HepG2 (cell line): Measurements from ENCODE around the gene SEMA3G. TPM values are rescaled to one million over a fixed set of nuclear protein-coding genes. Genes with fewer than 3 reads are reported as not detected.

Experiments
- ATAC-seq: fragments of 200-7000 bp; cut with Tn5 transposase; 3 replicates; pipeline ENCODE4 v1.9.1; 2020; ENCODE audit warnings: mild to moderate bottlenecking, moderate library complexity
- BruUV-seq: library from RNA; stranded (reverse); fragments of 400-500 nt; replicated peaks from 2 replicates; lab custom pipeline; 2021; lab: Mats Ljungman, UMichigan
- CTCF ChIA-PET: fragments of 300-600 bp; formaldehyde crosslinking; extraction: SDS; loops from one replicate; lab custom pipeline; 2021; ENCODE audit warnings: low total read pairs, inconsistent platforms, low intra/inter-chr PET ratio; lab: Yijun Ruan, JAX
- POLR2A ChIA-PET: fragments of 350-600 bp; sonication (Branson Sonifier 250); formaldehyde crosslinking; loops from one replicate; lab custom pipeline; 2020; ENCODE audit warnings: antibody characterized with exemption, inconsistent platforms; lab: Yijun Ruan, JAX
- DNase-seq: peaks from one replicate; pipeline ENCODE4 v3.0.0-alpha.2; 2015; ENCODE audit warnings: low spot score
- FAIRE-seq: peaks from 3 replicates; lab custom pipeline; 2011; peaks lifted over from hg19 to GRCh38; lab: Jason Lieb, UNC
- H2AFZ ChIP-seq: one replicate; pipeline ENCODE4 v1.6.1; 2011; ENCODE audit warnings: low read length, inconsistent platforms
- H3K27ac ChIP-seq: fragments of 300-600 bp; 3 replicates; pipeline ENCODE4 v1.8.0; 2011; ENCODE audit warnings: mixed run types, mild to moderate bottlenecking, mixed read lengths, low read length, inconsistent platforms; ENCODE audit not compliant: insufficient read depth; ENCODE audit errors: extremely low read length
- H3K27me3 ChIP-seq, 2 experiments: fragments of 200-600 bp in 1 of 2; 2 replicates in 1 of 2; 3 replicates in 1 of 2; pipeline versions ENCODE4 v1.6.0 to v1.8.0; 2011; ENCODE audit warnings: low read length in 2 of 2, mild to moderate bottlenecking in 2 of 2, moderate library complexity in 2 of 2, inconsistent platforms in 1 of 2; ENCODE audit not compliant: insufficient read depth in 2 of 2, control insufficient read depth in 1 of 2
- H3K36me3 ChIP-seq, 2 experiments: fragments of 200-600 bp in 1 of 2; replicated peaks in 1 of 2; 2 replicates in 1 of 2; 3 replicates in 1 of 2; pipeline versions ENCODE4 v1.5.1 to v1.8.0; 2011; ENCODE audit warnings: low read length in 2 of 2, inconsistent platforms in 1 of 2; ENCODE audit not compliant: insufficient read depth in 2 of 2, control insufficient read depth in 1 of 2
- H3K4me1 ChIP-seq: 2 replicates; pipeline ENCODE4 v1.5.1; 2012; ENCODE audit warnings: low read length, inconsistent platforms; ENCODE audit not compliant: insufficient read depth
- H3K4me2 ChIP-seq: 2 replicates; pipeline ENCODE4 v1.6.0; 2011; ENCODE audit warnings: low read depth, low read length, inconsistent platforms
- H3K4me3 ChIP-seq, 3 experiments: fragments of 200-600 bp in 1 of 3; sonication (generic), shearing (Covaris generic) in 1 of 3; replicated peaks in 1 of 3; 2 replicates each; pipeline ENCODE4 v1.5.1; 2011 to 2016; ENCODE audit warnings: low read length in 3 of 3, inconsistent platforms in 2 of 3, low read depth in 2 of 3, mild to moderate bottlenecking in 2 of 3, control low read depth in 1 of 3, mixed read lengths in 1 of 3; ENCODE audit not compliant: insufficient read depth in 1 of 3
- H3K79me2 ChIP-seq: one replicate; pipeline ENCODE4 v1.6.1; 2011; ENCODE audit warnings: low read length, inconsistent platforms; ENCODE audit not compliant: insufficient read depth
- H3K9ac ChIP-seq: 2 replicates; pipeline ENCODE4 v1.6.0; 2011; ENCODE audit warnings: mild to moderate bottlenecking, low read depth, low read length, inconsistent platforms; ENCODE audit not compliant: insufficient read depth
- H3K9me3 ChIP-seq: 2 replicates; pipeline ENCODE4 v1.5.1; 2012; ENCODE audit warnings: mild to moderate bottlenecking, low read length
- H4K20me1 ChIP-seq: 2 replicates; pipeline ENCODE4 v1.6.0; 2011; ENCODE audit warnings: inconsistent platforms, mild to moderate bottlenecking, low read length, moderate library complexity; ENCODE audit not compliant: insufficient read depth
- BCL6 ChIP-seq: IDR thresholded peaks from 2 replicates; pipeline ENCODE4 v1.6.1; 2016; ENCODE audit warnings: missing genetic modification reagents, missing compliant biosample characterization
- HOXA3 ChIP-seq: sonication (generic); formaldehyde crosslinking; IDR thresholded peaks from 2 replicates; pipeline ENCODE4 v1.5.0; 2020; ENCODE audit warnings: missing genetic modification reagents
- MAFF ChIP-seq: IDR thresholded peaks from 2 replicates; pipeline ENCODE4 v1.6.1; 2011; ENCODE audit warnings: low read depth, low read length, improper control_type of control experiment
- MAZ ChIP-seq, 2 experiments: sonication (generic) in 1 of 2; formaldehyde crosslinking in 1 of 2; IDR thresholded peaks; 2 replicates each; pipeline versions ENCODE4 v1.5.0 to v1.6.1; 2012 to 2020; ENCODE audit warnings: low read depth in 2 of 2, mild to moderate bottlenecking in 2 of 2, borderline replicate concordance in 1 of 2, improper control_type of control experiment in 1 of 2, low read length in 1 of 2, missing genetic modification reagents in 1 of 2, moderate library complexity in 1 of 2
- MTA1 ChIP-seq: sonication (generic); formaldehyde crosslinking; IDR thresholded peaks from 2 replicates; pipeline ENCODE4 v1.4.0; 2020; ENCODE audit warnings: missing genetic modification reagents, mild to moderate bottlenecking, borderline replicate concordance
- NRL ChIP-seq: sonication (generic); formaldehyde crosslinking; IDR thresholded peaks from 2 replicates; pipeline ENCODE4 v1.5.0; 2020; ENCODE audit warnings: missing genetic modification reagents, mild to moderate bottlenecking, moderate library complexity, borderline replicate concordance
- PAX8 ChIP-seq: sonication (generic); formaldehyde crosslinking; IDR thresholded peaks from 2 replicates; pipeline ENCODE4 v1.8.0; 2022; ENCODE audit warnings: mild to moderate bottlenecking, missing genetic modification reagents, borderline replicate concordance
- U2AF2 ChIP-seq: fragments of 200-400 bp; formaldehyde crosslinking; IDR thresholded peaks from 2 replicates; pipeline ENCODE4 v1.6.1; 2017; ENCODE audit warnings: low read depth, mild to moderate bottlenecking, low read length
- YEATS2 ChIP-seq: sonication (generic); formaldehyde crosslinking; IDR thresholded peaks from 2 replicates; pipeline ENCODE4 v1.4.0; 2020; ENCODE audit warnings: missing genetic modification reagents, borderline replicate concordance
- ZKSCAN8 ChIP-seq: IDR thresholded peaks from 2 replicates; pipeline ENCODE4 v1.6.1; 2016; ENCODE audit warnings: borderline replicate concordance, missing genetic modification reagents, missing compliant biosample characterization
- ZNF138 ChIP-seq: sonication (generic); formaldehyde crosslinking; IDR thresholded peaks from 2 replicates; pipeline ENCODE4 v1.5.0; 2020; ENCODE audit warnings: mild to moderate bottlenecking, low read depth, missing genetic modification reagents
- ZNF850 ChIP-seq: sonication (generic); formaldehyde crosslinking; conservative IDR thresholded peaks from 2 replicates; pipeline ENCODE4 v1.9.0; 2021; ENCODE audit warnings: mild to moderate bottlenecking, missing genetic modification reagents
- WGBS: methylation state at CpG from one replicate; pipeline ENCODE4 v1.1.6; 2017; ENCODE audit warnings: low lambda C conversion rate; 5-methylcytosine and 5-hydroxymethylcytosine counted together
- in situ Hi-C: cut with HindIII; loops from 2 replicates; pipeline ENCODE4 v1.10.0; 2017; ENCODE audit warnings: low pct_unique_long_range_greater_than_20kb; ENCODE audit not compliant: extremely low pct_ligation_motif_present
- intact Hi-C: fragments of 100-400 bp; cut with micrococcal nuclease; formaldehyde crosslinking; loops from one replicate; pipeline ENCODE4 v1.10.0; 2022; ENCODE audit not compliant: unreplicated experiment
- polyA plus RNA-seq, 8 experiments: library from polyadenylated mRNA; depleted of rRNA in 3 of 8; stranded (reverse) in 7 of 8; unstranded in 1 of 8; fragments of >200 nt; fragmentation: Illumina TruSeq in 4 of 8; extraction: Trizol in 4 of 8; gene quantifications; 2 replicates each; pipeline versions ENCODE4 v1.2.1 to v1.2.3, GENCODE V29; 2011 to 2016; ENCODE audit warnings: low read depth in 4 of 8, missing spikeins in 1 of 8, mixed read lengths in 1 of 8; ENCODE audit not compliant: insufficient read depth in 1 of 8
- total RNA-seq, 5 experiments: library from RNA; depleted of rRNA; stranded (reverse); fragments of >200 nt; fragmentation: Illumina TruSeq; extraction: Trizol; gene quantifications; 2 replicates each; pipeline ENCODE4 v1.2.3, GENCODE V29; 2016; ENCODE audit warnings: low read depth in 1 of 5
- TF ChIP-seq, protein P1 (sequence below): sonication (generic); formaldehyde crosslinking; IDR thresholded peaks from 2 replicates; pipeline ENCODE4 v1.5.0; 2020; ENCODE audit warnings: missing genetic modification reagents
- TF ChIP-seq, protein P2 (sequence below): sonication (generic); formaldehyde crosslinking; IDR thresholded peaks from 2 replicates; pipeline ENCODE4 v1.8.1; 2023; ENCODE audit warnings: mild to moderate bottlenecking, missing genetic modification reagents, borderline replicate concordance
- TF ChIP-seq, protein P3 (sequence below): sonication (generic); formaldehyde crosslinking; conservative IDR thresholded peaks from 2 replicates; pipeline ENCODE4 v1.8.0; 2022; ENCODE audit warnings: missing genetic modification reagents
- TF ChIP-seq, protein P4 (sequence below): IDR thresholded peaks from 2 replicates; pipeline ENCODE4 v1.6.1; 2016; ENCODE audit warnings: low read depth, borderline replicate concordance

The SEMA3G gene
- total and polyA plus RNA-seq, 2 of the 13 experiments (the other 11 are each of a cell fraction or from before 2014, with no cell fraction given) = 6.1 to 8.3 TPM

DNA sequence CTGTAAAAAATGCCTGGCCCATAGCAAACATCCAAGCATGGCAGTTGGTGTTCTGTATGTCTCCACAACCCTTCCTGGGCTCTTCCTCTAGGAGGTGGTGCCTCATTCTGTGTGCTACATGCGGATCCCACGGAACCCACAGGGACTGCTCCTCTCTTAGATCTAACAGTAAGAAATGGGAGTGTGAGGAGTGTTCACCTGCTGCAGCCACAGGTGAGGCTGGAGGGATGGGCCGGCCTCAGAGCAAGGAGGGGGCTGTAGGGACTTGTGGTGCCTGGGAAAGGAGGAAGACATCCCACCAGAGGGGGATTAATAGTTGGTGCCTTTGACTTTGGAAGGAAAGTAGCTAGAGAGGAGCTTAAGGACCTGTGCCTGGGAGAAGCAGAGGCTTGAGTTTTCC is 22.2 kb downstream of the SEMA3G start:
- ChIA-PET CTCF (no interaction called here), POLR2A (interaction anchor here (1.0 kb wide), 1 partner anchor 11 kb away, joined by 3 read pairs; no protein-coding TSS in a partner anchor)
- FAIRE-seq = no peak
- TF ChIP-seq, protein P1, sequence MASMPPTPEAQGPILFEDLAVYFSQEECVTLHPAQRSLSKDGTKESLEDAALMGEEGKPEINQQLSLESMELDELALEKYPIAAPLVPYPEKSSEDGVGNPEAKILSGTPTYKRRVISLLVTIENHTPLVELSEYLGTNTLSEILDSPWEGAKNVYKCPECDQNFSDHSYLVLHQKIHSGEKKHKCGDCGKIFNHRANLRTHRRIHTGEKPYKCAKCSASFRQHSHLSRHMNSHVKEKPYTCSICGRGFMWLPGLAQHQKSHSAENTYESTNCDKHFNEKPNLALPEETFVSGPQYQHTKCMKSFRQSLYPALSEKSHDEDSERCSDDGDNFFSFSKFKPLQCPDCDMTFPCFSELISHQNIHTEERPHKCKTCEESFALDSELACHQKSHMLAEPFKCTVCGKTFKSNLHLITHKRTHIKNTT (CRISPR knock-in tag) = no peak
- no peak for TF ChIP-seq MAFF
- TF ChIP-seq, protein P2, sequence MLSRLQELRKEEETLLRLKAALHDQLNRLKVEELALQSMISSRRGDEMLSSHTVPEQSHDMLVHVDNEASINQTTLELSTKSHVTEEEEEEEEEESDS = no peak
- no peak for TF ChIP-seq U2AF2
- TF ChIP-seq MAZ (IDR thresholded peaks at IDR 0.05; ENCODE audit: borderline replicate concordance, low read depth, low read length) = no peak
- no peak for TF ChIP-seq MAZ (CRISPR knock-in tag; IDR thresholded peaks at IDR 0.05; ENCODE audit: low read depth)
- no peak for TF ChIP-seq ZNF850 (CRISPR knock-in tag)
- no peak for TF ChIP-seq HOXA3
- TF ChIP-seq, protein P3, sequence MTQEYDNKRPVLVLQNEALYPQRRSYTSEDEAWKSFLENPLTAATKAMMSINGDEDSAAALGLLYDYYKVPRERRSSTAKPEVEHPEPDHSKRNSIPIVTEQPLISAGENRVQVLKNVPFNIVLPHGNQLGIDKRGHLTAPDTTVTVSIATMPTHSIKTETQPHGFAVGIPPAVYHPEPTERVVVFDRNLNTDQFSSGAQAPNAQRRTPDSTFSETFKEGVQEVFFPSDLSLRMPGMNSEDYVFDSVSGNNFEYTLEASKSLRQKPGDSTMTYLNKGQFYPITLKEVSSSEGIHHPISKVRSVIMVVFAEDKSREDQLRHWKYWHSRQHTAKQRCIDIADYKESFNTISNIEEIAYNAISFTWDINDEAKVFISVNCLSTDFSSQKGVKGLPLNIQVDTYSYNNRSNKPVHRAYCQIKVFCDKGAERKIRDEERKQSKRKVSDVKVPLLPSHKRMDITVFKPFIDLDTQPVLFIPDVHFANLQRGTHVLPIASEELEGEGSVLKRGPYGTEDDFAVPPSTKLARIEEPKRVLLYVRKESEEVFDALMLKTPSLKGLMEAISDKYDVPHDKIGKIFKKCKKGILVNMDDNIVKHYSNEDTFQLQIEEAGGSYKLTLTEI = no peak
- no peak for TF ChIP-seq YEATS2
- no peak for TF ChIP-seq PAX8 (CRISPR knock-in tag)
- no peak for TF ChIP-seq ZNF138 (CRISPR knock-in tag)
- no peak for TF ChIP-seq MTA1 (CRISPR knock-in tag)
- TF ChIP-seq, protein P4, sequence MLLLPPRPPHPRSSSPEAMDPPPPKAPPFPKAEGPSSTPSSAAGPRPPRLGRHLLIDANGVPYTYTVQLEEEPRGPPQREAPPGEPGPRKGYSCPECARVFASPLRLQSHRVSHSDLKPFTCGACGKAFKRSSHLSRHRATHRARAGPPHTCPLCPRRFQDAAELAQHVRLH (CRISPR knock-in tag) = no peak
- TF ChIP-seq NRL = no peak
- TF ChIP-seq BCL6 = no peak
- no peak for TF ChIP-seq ZKSCAN8 (CRISPR knock-in tag)
- WGBS = 89% methylated on average over 3 of the region's 3 CpGs
- in situ Hi-C loops (no loop called here), intact Hi-C loops (no loop called here)
- ATAC-seq = no peak
- Histone ChIP-seq H3K36me3 (no peaks in the 10 kb centered on the region), H3K27ac (no peak overlapping the region), H3K27me3 (no peaks in the 10 kb centered on the region), H3K79me2 (no peaks in the 10 kb centered on the region), H2AFZ (no peak overlapping the region), H4K20me1 (no peaks in the 10 kb centered on the region), H3K9ac (no peak overlapping the region), H3K4me3 (no peak overlapping the region), H3K4me2 (no peak overlapping the region), H3K9me3 (no peaks in the 10 kb centered on the region), H3K4me1 (peaks cover 12% of the 10 kb centered on the region)
- DNase-seq = no peak
- BruUV-seq = no TSS peak
